ENCODE results near the gene MTHFR.

The MTHFR gene

DNA sequence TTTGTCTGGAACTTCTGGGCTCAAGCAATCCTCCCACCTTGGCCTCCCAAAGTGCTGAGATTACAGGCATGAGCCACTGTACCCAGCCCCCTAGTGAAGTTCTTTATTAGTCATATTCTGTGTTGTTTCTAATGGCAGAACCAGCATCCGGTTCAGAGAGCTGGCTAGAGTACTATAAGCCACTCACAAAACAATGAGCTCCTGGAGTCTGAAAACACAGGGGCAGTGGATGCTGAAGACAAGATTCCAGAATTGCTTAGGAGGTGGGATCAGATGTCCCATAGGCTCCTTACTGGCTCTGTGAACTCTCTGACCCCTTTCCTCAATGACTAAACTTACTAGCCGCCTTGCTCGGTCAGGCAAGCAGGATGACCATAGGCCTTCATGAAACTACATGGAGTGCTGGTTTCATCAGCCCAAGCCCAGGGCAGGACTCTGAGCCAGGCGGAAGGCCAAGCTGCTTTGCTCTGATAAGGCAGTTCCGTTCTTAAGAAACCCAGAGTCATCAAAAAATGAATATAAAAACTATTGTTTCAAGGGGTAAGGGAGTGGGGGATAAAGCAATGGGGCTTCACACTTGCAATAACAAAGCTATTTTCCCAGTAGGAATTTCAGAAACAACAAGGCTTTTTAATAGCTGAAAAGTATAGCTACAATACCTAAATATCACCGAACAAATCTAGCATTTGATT lies 8.1 kb downstream of the MTHFR start:
- Mint-ChIP-seq H3K27ac (peak overlapping the region; percentile 35 to 87 (median 82)), H3K4me3 (no peak overlapping the region), H3K9me3 (no peaks in the 10 kb centered on the region), H3K4me1 (peaks cover 33% of the 10 kb centered on the region), H3K27me3 (ENCODE audit: low read depth) (no peaks in the 10 kb centered on the region), H3K36me3 (ENCODE audit: low read depth) (peaks cover 45% of the 10 kb centered on the region)
- TF ChIP-seq, protein P1, sequence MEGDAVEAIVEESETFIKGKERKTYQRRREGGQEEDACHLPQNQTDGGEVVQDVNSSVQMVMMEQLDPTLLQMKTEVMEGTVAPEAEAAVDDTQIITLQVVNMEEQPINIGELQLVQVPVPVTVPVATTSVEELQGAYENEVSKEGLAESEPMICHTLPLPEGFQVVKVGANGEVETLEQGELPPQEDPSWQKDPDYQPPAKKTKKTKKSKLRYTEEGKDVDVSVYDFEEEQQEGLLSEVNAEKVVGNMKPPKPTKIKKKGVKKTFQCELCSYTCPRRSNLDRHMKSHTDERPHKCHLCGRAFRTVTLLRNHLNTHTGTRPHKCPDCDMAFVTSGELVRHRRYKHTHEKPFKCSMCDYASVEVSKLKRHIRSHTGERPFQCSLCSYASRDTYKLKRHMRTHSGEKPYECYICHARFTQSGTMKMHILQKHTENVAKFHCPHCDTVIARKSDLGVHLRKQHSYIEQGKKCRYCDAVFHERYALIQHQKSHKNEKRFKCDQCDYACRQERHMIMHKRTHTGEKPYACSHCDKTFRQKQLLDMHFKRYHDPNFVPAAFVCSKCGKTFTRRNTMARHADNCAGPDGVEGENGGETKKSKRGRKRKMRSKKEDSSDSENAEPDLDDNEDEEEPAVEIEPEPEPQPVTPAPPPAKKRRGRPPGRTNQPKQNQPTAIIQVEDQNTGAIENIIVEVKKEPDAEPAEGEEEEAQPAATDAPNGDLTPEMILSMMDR (IDR thresholded peaks at IDR 0.05; ENCODE audit: unreplicated experiment in 3 of 3): no peak

DNA sequence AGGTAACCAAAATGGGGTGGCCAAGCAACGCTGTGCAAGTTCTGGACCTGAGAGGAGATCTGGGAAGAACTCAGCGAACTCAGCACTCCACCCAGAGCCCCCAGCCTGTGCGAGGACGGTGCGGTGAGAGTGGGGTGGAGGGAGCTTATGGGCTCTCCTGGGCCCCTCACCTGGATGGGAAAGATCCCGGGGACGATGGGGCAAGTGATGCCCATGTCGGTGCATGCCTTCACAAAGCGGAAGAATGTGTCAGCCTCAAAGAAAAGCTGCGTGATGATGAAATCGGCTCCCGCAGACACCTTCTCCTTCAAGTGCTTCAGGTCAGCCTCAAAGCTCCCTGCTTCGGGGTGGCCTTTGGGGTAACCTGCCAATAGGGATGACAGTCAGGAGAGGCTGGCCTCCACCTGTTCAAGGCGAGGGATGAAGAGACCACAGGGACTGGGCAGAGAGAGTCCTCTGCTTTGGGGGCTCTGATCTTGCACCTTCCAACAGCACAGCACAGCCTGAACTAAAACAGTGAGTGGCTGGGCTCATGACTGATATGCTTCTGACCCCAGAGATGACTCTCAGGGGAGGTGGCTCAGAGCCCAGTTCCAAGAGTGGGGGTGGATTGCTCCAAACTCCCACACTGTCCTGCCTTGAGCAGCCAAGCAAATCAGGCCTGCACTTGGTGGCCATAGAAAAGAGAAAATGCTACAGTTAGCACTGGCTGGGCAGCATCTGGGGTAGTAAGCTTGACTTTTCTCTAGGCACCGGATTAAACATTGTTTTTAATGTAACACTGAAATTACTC lies 9.5 kb downstream of the MTHFR start:
- Mint-ChIP-seq H3K27me3 (ENCODE audit: low read depth) (no peaks in the 10 kb centered on the region), H3K9me3 (no peaks in the 10 kb centered on the region), H3K27ac (peak overlapping the region; percentile 80 to 95 (median 80)), H3K4me3 (peak overlapping the region in 2 of 3 experiments; percentile 19 to 21), H3K4me1 (peaks cover 37% of the 10 kb centered on the region), H3K36me3 (ENCODE audit: low read depth) (peaks cover 57% of the 10 kb centered on the region)
- TF ChIP-seq, protein P1 (IDR thresholded peaks at IDR 0.05; ENCODE audit: unreplicated experiment in 3 of 3): no peak

DNA sequence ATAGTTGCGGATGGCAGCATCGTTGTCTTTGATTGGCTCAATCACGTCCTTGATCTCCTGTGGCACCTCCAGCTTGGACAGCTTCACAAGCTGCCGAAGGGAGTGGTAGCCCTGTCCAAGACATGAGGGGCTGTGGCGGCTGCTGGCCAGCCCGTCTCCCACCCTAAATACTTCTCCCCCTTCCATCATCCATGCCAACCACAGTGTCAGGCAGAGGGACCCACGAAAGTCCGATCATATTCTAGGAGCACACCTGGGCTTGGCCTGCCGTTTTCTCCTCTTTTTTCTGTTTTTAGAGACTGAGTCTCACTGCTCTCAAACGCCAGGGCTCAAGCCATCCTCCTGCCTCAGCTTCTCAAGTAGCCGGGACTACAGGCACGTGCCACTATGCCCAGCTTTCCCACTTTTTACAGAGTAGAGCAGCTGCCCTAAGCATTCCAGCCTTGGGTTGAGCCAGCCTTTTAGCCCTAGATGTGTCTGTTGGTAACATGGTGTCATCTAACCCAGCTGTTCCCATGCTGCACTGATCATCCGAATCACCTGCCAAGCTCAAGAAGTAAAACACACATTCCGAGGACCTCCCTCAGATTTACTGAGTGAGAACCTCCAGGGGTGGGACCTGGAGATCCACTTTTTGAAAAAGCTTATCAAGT lies 10.4 kb downstream of the MTHFR start:
- Mint-ChIP-seq H3K4me1 (peaks cover 43% of the 10 kb centered on the region), H3K36me3 (ENCODE audit: low read depth) (peaks cover 56% of the 10 kb centered on the region)

DNA sequence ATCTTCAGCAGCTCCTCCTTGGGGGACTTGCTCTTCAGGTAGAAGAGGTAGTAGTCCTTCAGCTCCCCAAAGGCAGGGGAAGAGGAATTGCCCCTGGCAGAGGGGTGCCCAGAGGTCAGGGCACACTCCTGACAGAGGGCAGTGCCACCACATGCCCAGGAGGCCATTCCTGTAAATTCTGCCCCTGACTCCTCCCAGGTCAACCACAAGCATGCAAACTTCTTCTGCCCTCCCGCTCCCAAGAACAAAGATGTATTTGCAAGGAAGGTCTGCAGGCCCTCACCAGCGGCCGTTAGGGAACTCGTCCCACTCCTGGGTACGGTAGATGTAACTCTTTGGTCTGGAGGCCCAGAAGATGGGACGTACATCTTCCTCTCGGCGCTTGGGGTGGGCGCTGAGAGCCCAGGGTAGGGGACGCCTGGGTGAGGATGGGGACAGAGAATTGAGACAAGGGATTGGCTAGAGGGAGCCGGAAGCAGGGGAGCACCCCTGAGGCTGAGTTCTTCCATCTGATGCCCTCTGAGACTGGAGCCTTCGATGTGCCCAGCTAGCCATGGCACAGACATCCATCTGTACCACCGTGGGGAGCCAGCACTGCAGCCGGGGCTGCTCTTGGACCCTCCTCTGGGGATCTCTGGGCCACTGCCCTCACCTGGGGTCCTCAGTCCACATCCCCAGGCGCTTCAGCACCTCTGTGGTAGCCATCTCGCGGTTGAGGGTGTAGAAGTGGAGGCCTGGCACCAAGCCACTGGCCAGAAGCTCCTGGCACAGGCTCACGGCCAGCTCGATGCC lies 11.1 kb downstream of the MTHFR start:
- TF ChIP-seq, protein P1 (IDR thresholded peaks at IDR 0.05; ENCODE audit: unreplicated experiment in 3 of 3): no peak
- no peaks in the 10 kb centered on the region for H3K9me3 Mint-ChIP-seq
- no peak overlapping the region for H3K4me3 Mint-ChIP-seq
- peaks cover 51% of the 10 kb centered on the region for H3K36me3 Mint-ChIP-seq (ENCODE audit: low read depth)
- no peaks in the 10 kb centered on the region for H3K27me3 Mint-ChIP-seq (ENCODE audit: low read depth)
- H3K4me1 Mint-ChIP-seq: peaks cover 46% of the 10 kb centered on the region
- H3K27ac Mint-ChIP-seq: no peak overlapping the region

More for the DNA sequence above, 10.4 kb downstream of the MTHFR start:
- no peaks in the 10 kb centered on the region for H3K27me3 Mint-ChIP-seq (ENCODE audit: low read depth)
- peak overlapping the region in 2 of 3 experiments; percentile 52 to 55 for H3K27ac Mint-ChIP-seq
- TF ChIP-seq, protein P1 (IDR thresholded peaks at IDR 0.05; ENCODE audit: unreplicated experiment in 3 of 3): no peak
- H3K9me3 Mint-ChIP-seq: no peaks in the 10 kb centered on the region
- no peak overlapping the region for H3K4me3 Mint-ChIP-seq

DNA sequence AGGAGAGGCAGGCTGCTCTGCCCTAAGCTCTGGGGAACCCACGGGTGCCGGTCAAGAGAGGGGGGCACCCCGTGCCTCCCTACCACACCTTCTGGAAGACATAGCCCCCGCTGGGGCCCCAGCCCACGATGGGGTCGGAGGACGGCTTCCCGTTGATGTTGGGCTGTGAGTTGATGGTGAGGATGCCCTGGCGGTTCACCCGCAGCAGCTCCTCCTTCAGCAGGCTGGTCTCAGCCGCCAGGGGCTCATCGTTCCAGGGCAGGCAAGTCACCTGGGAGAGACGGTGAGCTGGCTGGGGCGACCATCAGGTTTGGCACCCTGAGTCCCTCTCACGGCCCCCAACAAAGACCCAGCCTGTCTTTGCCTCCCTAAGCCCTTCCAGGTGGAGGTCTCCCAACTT lies 11.9 kb downstream of the MTHFR start:
- H3K9me3 Mint-ChIP-seq: no peaks in the 10 kb centered on the region
- no peak overlapping the region for H3K27ac Mint-ChIP-seq
- H3K4me3 Mint-ChIP-seq: no peak overlapping the region
- H3K27me3 Mint-ChIP-seq (ENCODE audit: low read depth): no peaks in the 10 kb centered on the region
- TF ChIP-seq, protein P1 (IDR thresholded peaks at IDR 0.05; ENCODE audit: unreplicated experiment in 3 of 3): no peak
- peaks cover 51% of the 10 kb centered on the region for H3K4me1 Mint-ChIP-seq
- peaks cover 48% of the 10 kb centered on the region for H3K36me3 Mint-ChIP-seq (ENCODE audit: low read depth)

All from nephron (organoid).